Trophoblast cell (in vitro differentiated cells and primary cell): ENCODE measurements around the gene PEAK3.
A peak's percentile ranks its signal among the peaks of the same experiment; 100 is the strongest.

Experiments used
- DNase-seq, 2 donors: peaks; one replicate each; pipeline ENCODE4 v3.0.0-alpha.2; 2016
- H2AFZ ChIP-seq: 2 replicates; pipeline ENCODE4 v1.6.1; 2013; ENCODE audit warnings: low read length, moderate library complexity, mild to moderate bottlenecking; ENCODE audit not compliant: insufficient read depth, poor library complexity
- H2AK5ac ChIP-seq: 2 replicates; pipeline ENCODE4 v1.6.1; 2013; ENCODE audit warnings: mild to moderate bottlenecking, low read length
- H2BK120ac ChIP-seq: 2 replicates; pipeline ENCODE4 v1.6.1; 2013; ENCODE audit warnings: low read length, mild to moderate bottlenecking, moderate library complexity; ENCODE audit not compliant: insufficient read depth, poor library complexity
- H2BK12ac ChIP-seq: 2 replicates; pipeline ENCODE4 v1.6.1; 2013; ENCODE audit warnings: mild to moderate bottlenecking, low read length, moderate library complexity
- H2BK5ac ChIP-seq: 2 replicates; pipeline ENCODE4 v1.6.1; 2013; ENCODE audit warnings: low read length, low read depth, moderate library complexity, mild to moderate bottlenecking; ENCODE audit not compliant: poor library complexity
- H3K14ac ChIP-seq: 2 replicates; pipeline ENCODE4 v1.6.1; 2013; ENCODE audit warnings: mild to moderate bottlenecking, low read length
- H3K18ac ChIP-seq: 2 replicates; pipeline ENCODE4 v1.6.1; 2013; ENCODE audit warnings: mild to moderate bottlenecking, low read length
- H3K23ac ChIP-seq: 2 replicates; pipeline ENCODE4 v1.6.1; 2013; ENCODE audit warnings: low read length
- H3K27ac ChIP-seq: 2 replicates; pipeline ENCODE4 v1.5.1; 2013; ENCODE audit warnings: low read depth, mild to moderate bottlenecking, inconsistent platforms, low read length, moderate library complexity
- H3K27me3 ChIP-seq: 2 replicates; pipeline ENCODE4 v1.6.1; 2013; ENCODE audit warnings: inconsistent platforms, mild to moderate bottlenecking, low read length, moderate library complexity; ENCODE audit not compliant: insufficient read depth
- H3K36me3 ChIP-seq, 2 experiments: 1 replicate in 1 of 2; 2 replicates in 1 of 2; pipeline ENCODE4 v1.6.1; 2013; ENCODE audit warnings: low read length in 2 of 2, mild to moderate bottlenecking in 2 of 2, moderate library complexity in 1 of 2; ENCODE audit not compliant: insufficient read depth in 2 of 2, control insufficient read depth in 1 of 2
- H3K4ac ChIP-seq: 2 replicates; pipeline ENCODE4 v1.6.1; 2013; ENCODE audit warnings: low read depth, mild to moderate bottlenecking, low read length, moderate library complexity
- H3K4me1 ChIP-seq, 2 experiments: 1 replicate in 1 of 2; 2 replicates in 1 of 2; pipeline ENCODE4 v1.6.1; 2013; ENCODE audit warnings: low read length in 2 of 2, mild to moderate bottlenecking in 2 of 2, moderate library complexity in 1 of 2; ENCODE audit not compliant: insufficient read depth in 2 of 2, control insufficient read depth in 1 of 2
- H3K4me2 ChIP-seq: 2 replicates; pipeline ENCODE4 v1.6.1; 2013; ENCODE audit warnings: inconsistent platforms, mild to moderate bottlenecking, low read length, moderate library complexity
- H3K4me3 ChIP-seq: 2 replicates; pipeline ENCODE4 v1.5.1; 2013; ENCODE audit warnings: mild to moderate bottlenecking, low read depth, low read length, inconsistent platforms
- H3K79me1 ChIP-seq: one replicate; pipeline ENCODE4 v1.6.1; 2013; ENCODE audit warnings: low read length
- H3K79me2 ChIP-seq: 2 replicates; pipeline ENCODE4 v1.6.1; 2013; ENCODE audit warnings: low read length, mild to moderate bottlenecking; ENCODE audit not compliant: control insufficient read depth, insufficient read depth, poor library complexity
- H3K9ac ChIP-seq: 2 replicates; pipeline ENCODE4 v1.6.1; 2013; ENCODE audit warnings: mild to moderate bottlenecking, low read length
- H3K9me3 ChIP-seq: 2 replicates; pipeline ENCODE4 v1.6.1; 2013; ENCODE audit warnings: low read depth, mild to moderate bottlenecking, control low read depth, inconsistent platforms, low read length; ENCODE audit not compliant: insufficient read depth
- H4K12ac ChIP-seq: 2 replicates; pipeline ENCODE4 v1.6.1; 2013; ENCODE audit warnings: low read depth, mild to moderate bottlenecking, low read length, moderate library complexity
- H4K8ac ChIP-seq: 2 replicates; pipeline ENCODE4 v1.6.1; 2013; ENCODE audit warnings: low read depth, mild to moderate bottlenecking, low read length, moderate library complexity
- H4K91ac ChIP-seq: one replicate; pipeline ENCODE4 v1.6.1; 2013; ENCODE audit warnings: low read depth, mild to moderate bottlenecking, low read length, moderate library complexity
- WGBS: extraction: QIAGEN DNeasy Blood & Tissue Kit; methylation state at CpG from one replicate; pipeline ENCODE4 v1.1.7; 2013; ENCODE audit warnings: missing lambda C conversion rate; ENCODE audit not compliant: insufficient read length, insufficient coverage; ENCODE audit errors: extremely low coverage; 5-methylcytosine and 5-hydroxymethylcytosine counted together

PEAK3 gene

GRCh38 chr19:2274931-2275535 lies 6.9 kb downstream of the PEAK3 start:
- no peak overlapping the region for H3K9ac ChIP-seq
- H3K79me1 ChIP-seq = peaks cover 12% of the 10 kb centered on the region
- no peak overlapping the region for H2AFZ ChIP-seq
- no peak overlapping the region for H3K4ac ChIP-seq
- H3K27ac ChIP-seq = peak overlapping the region; percentile 2
- H2AK5ac ChIP-seq = no peak overlapping the region
- H3K79me2 ChIP-seq = peaks cover 21% of the 10 kb centered on the region
- no peak overlapping the region for H4K91ac ChIP-seq
- H3K18ac ChIP-seq = no peak overlapping the region
- no peak overlapping the region for H4K12ac ChIP-seq
- H3K4me1 ChIP-seq = peaks cover 12 to 14% of the 10 kb centered on the region in 2 experiments
- peak in 1 of 2 donors; percentile 69 for DNase-seq
- no peak overlapping the region for H3K23ac ChIP-seq
- H2BK12ac ChIP-seq = no peak overlapping the region
- H2BK5ac ChIP-seq = no peak overlapping the region
- H3K14ac ChIP-seq = no peak overlapping the region
- H2BK120ac ChIP-seq = no peak overlapping the region
- no peaks in the 10 kb centered on the region for H3K9me3 ChIP-seq
- no peaks in the 10 kb centered on the region for H3K27me3 ChIP-seq
- H3K4me3 ChIP-seq = no peak overlapping the region
- H4K8ac ChIP-seq = no peak overlapping the region
- H3K4me2 ChIP-seq = no peak overlapping the region
- WGBS = no CpG with 5 or more reads among the region's 16 CpGs
- H3K36me3 ChIP-seq = peaks cover 32 to 39% of the 10 kb centered on the region in 2 experiments

GRCh38 chr19:2274185-2274711 lies 7.7 kb downstream of the PEAK3 start:
- peak overlapping the region; percentile 55 for H4K8ac ChIP-seq
- peak overlapping the region; percentile 54 for H3K18ac ChIP-seq
- H2BK5ac ChIP-seq = no peak overlapping the region
- H3K4ac ChIP-seq = peak overlapping the region; percentile 47
- H3K4me2 ChIP-seq = peak overlapping the region; percentile 33
- no peak overlapping the region for H2AK5ac ChIP-seq
- H4K12ac ChIP-seq = no peak overlapping the region
- H3K79me1 ChIP-seq = peaks cover 18% of the 10 kb centered on the region
- H3K9me3 ChIP-seq = no peaks in the 10 kb centered on the region
- no peak for DNase-seq
- no peak overlapping the region for H2BK120ac ChIP-seq
- no peak overlapping the region for H3K23ac ChIP-seq
- no peak overlapping the region for H3K4me3 ChIP-seq
- no peak overlapping the region for H2AFZ ChIP-seq
- H3K4me1 ChIP-seq = peaks cover 12 to 14% of the 10 kb centered on the region in 2 experiments
- H3K27me3 ChIP-seq = no peaks in the 10 kb centered on the region
- peak overlapping the region; percentile 29 for H3K27ac ChIP-seq
- no peak overlapping the region for H3K14ac ChIP-seq
- H3K79me2 ChIP-seq = peaks cover 27% of the 10 kb centered on the region
- peaks cover 32 to 39% of the 10 kb centered on the region in 2 experiments for H3K36me3 ChIP-seq
- no peak overlapping the region for H2BK12ac ChIP-seq
- H3K9ac ChIP-seq = peak overlapping the region; percentile 36
- no CpG with 5 or more reads among the region's 9 CpGs for WGBS
- H4K91ac ChIP-seq = no peak overlapping the region

GRCh38 chr19:2273356-2274184 lies 8.4 kb downstream of the PEAK3 start:
- Histone ChIP-seq H2BK120ac (no peak overlapping the region), H3K14ac (no peak overlapping the region), H3K9me3 (no peaks in the 10 kb centered on the region), H4K91ac (peak overlapping the region; percentile 10), H4K8ac (peak overlapping the region; percentile 55), H2AFZ (no peak overlapping the region), H3K18ac (peak overlapping the region; percentile 54), H3K23ac (no peak overlapping the region), H2AK5ac (no peak overlapping the region), H3K4me2 (peak overlapping the region; percentile 56), H3K4me1 (peaks cover 12 to 14% of the 10 kb centered on the region in 2 experiments), H3K27ac (peak overlapping the region; percentile 29), H3K36me3 (peaks cover 32 to 39% of the 10 kb centered on the region in 2 experiments), H3K79me1 (peaks cover 20% of the 10 kb centered on the region), H2BK5ac (no peak overlapping the region), H3K27me3 (no peaks in the 10 kb centered on the region), H3K9ac (no peak overlapping the region), H2BK12ac (no peak overlapping the region), H3K4ac (peak overlapping the region; percentile 49), H4K12ac (peak overlapping the region; percentile 29), H3K4me3 (no peak overlapping the region), H3K79me2 (peaks cover 27% of the 10 kb centered on the region)
- DNase-seq = peak; percentile 77 to 83
- WGBS = no CpG with 5 or more reads among the region's 45 CpGs

- Histone ChIP-seq H3K4me2 (peak overlapping the region; percentile 73), H4K12ac (no peak overlapping the region), H3K9ac (peak overlapping the region; percentile 88), H3K79me1 (peaks cover 20% of the 10 kb centered on the region), H2BK5ac (peak overlapping the region; percentile 52), H2BK120ac (peak overlapping the region; percentile 44), H3K14ac (peak overlapping the region; percentile 80), H3K18ac (peak overlapping the region; percentile 45), H2AK5ac (peak overlapping the region; percentile 27), H3K79me2 (peaks cover 27% of the 10 kb centered on the region), H2BK12ac (no peak overlapping the region), H3K9me3 (no peaks in the 10 kb centered on the region), H3K27ac (peak overlapping the region; percentile 50), H4K91ac (peak overlapping the region; percentile 49), H3K36me3 (peaks cover 32 to 37% of the 10 kb centered on the region in 2 experiments), H2AFZ (no peak overlapping the region), H3K23ac (no peak overlapping the region), H3K4ac (peak overlapping the region; percentile 92), H3K27me3 (no peaks in the 10 kb centered on the region), H4K8ac (peak overlapping the region; percentile 37), H3K4me3 (peak overlapping the region; percentile 99), H3K4me1 (peaks cover 12 to 14% of the 10 kb centered on the region in 2 experiments)
- DNase-seq = peak in 1 of 2 donors; percentile 60
- WGBS = no CpG with 5 or more reads among the region's 43 CpGs
These were observed 10.5 kb downstream of the PEAK3 start for GRCh38 chr19:2271234-2272103.
